ENCODE measurements around the gene HTR2A. TPM values are rescaled to one million over a fixed set of nuclear protein-coding genes. Genes with fewer than 3 reads are reported as not detected.

Gene HTR2A
- total RNA-seq, 1 experiment from 2014 or later = not detected

- in situ Hi-C loops (cut with HindIII; ENCODE audit: low pct_unique_long_range_greater_than_20kb, low sequenced_read_pairs) = no loop called here
- DNase-seq (ENCODE audit: low read depth, low spot score) = no peak
These were observed 8.4 kb upstream of the HTR2A start for GRCh38 chr13:46905249-46905648.

GRCh38 chr13:46903748-46904147 lies 6.9 kb upstream of the HTR2A start:
- H3K9me3 ChIP-seq (ENCODE audit: control insufficient read depth, insufficient read depth, low read depth, low read length) = no peaks in the 10 kb centered on the region
- no peaks in the 10 kb centered on the region; the same call in 1 of the 2 replicates for H3K4me1 ChIP-seq (ENCODE audit: control insufficient read depth, insufficient read depth, low read length)
- H3K4me3 ChIP-seq (ENCODE audit: low read depth in 2 of 2, low read length in 2 of 2) = no peak overlapping the region
- BruUV-seq (replicated peaks) = no TSS peak
- POLR2A ChIA-PET = no interaction called here
- no peak for TF ChIP-seq POLR2AphosphoS5 (IDR thresholded peaks at IDR 0.05; ENCODE audit: low read depth, low read length)
- no peak for TF ChIP-seq REST (IDR thresholded peaks at IDR 0.05; ENCODE audit: insufficient read depth in 1 of 2, low read depth in 2 of 2, low read length in 1 of 2)
- no peak for TF ChIP-seq CTCF (IDR thresholded peaks at IDR 0.05)
- TF ChIP-seq TCF7L2 (IDR thresholded peaks at IDR 0.05; ENCODE audit: low read depth, low read length) = no peak
- no peak for TF ChIP-seq SIN3A (IDR thresholded peaks at IDR 0.05; ENCODE audit: borderline replicate concordance, insufficient read depth, low read depth, low read length)
- no peaks in the 10 kb centered on the region for H3K27me3 ChIP-seq (ENCODE audit: control insufficient read depth, insufficient read depth, low read length)
- H3K36me3 ChIP-seq (ENCODE audit: control insufficient read depth, insufficient read depth, low read length) = no peaks in the 10 kb centered on the region
- no peak overlapping the region for H3K27ac ChIP-seq (ENCODE audit: low read length)
- intact Hi-C loops (cut with micrococcal nuclease; ENCODE audit: unreplicated experiment) = no loop called here
- in situ Hi-C loops (cut with HindIII; ENCODE audit: low pct_unique_long_range_greater_than_20kb, low sequenced_read_pairs) = no loop called here
- CTCF ChIA-PET = no interaction called here
- no peak for ATAC-seq
- no peak for DNase-seq (ENCODE audit: low read depth, low spot score)

More at GRCh38 chr13:46905249-46905648, 8.4 kb upstream of the HTR2A start:
- Histone ChIP-seq H3K36me3 (ENCODE audit: control insufficient read depth, insufficient read depth, low read length) (no peaks in the 10 kb centered on the region), H3K9me3 (ENCODE audit: control insufficient read depth, insufficient read depth, low read depth, low read length) (no peaks in the 10 kb centered on the region), H3K4me1 (ENCODE audit: control insufficient read depth, insufficient read depth, low read length) (no peaks in the 10 kb centered on the region; the same call in 1 of the 2 replicates), H3K27me3 (ENCODE audit: control insufficient read depth, insufficient read depth, low read length) (no peaks in the 10 kb centered on the region), H3K27ac (ENCODE audit: low read length) (no peak overlapping the region), H3K4me3 (ENCODE audit: low read depth in 2 of 2, low read length in 2 of 2) (no peak overlapping the region)
- no peak for ATAC-seq
- ChIA-PET POLR2A (no interaction called here), CTCF (no interaction called here)
- intact Hi-C loops (cut with micrococcal nuclease; ENCODE audit: unreplicated experiment) = no loop called here
- peak; percentile 15; the same call in 1 of the 2 replicates for TF ChIP-seq CTCF (IDR thresholded peaks at IDR 0.05)
- no peak for TF ChIP-seq REST (IDR thresholded peaks at IDR 0.05; ENCODE audit: insufficient read depth in 1 of 2, low read depth in 2 of 2, low read length in 1 of 2)
- no TSS peak for BruUV-seq (replicated peaks)
